SU-DHL-6 (cell line): ENCODE results near the gene CASD1.
A peak's percentile ranks its signal among the peaks of the same experiment; 100 is the strongest.

ENCODE experiments used
- H2AFZ ChIP-seq: fragments of 200-600 bp; sonication (generic); 2 replicates; pipeline ENCODE4 v1.6.1; 2014; ENCODE audit warnings: low read depth, mild to moderate bottlenecking, moderate library complexity, mixed read lengths, antibody characterized with exemption, low read length; ENCODE audit not compliant: severe bottlenecking
- H3F3A ChIP-seq: fragments of 200-600 bp; shearing (Covaris generic); 2 replicates; pipeline ENCODE4 v1.6.0; 2016; ENCODE audit warnings: antibody characterized with exemption, mild to moderate bottlenecking; ENCODE audit not compliant: insufficient read depth
- H3K27ac ChIP-seq: fragments of 200-600 bp; sonication (generic); 2 replicates; pipeline ENCODE4 v1.5.1; 2016; ENCODE audit warnings: low read depth, mild to moderate bottlenecking, low read length, moderate library complexity, mixed read lengths
- H3K27me3 ChIP-seq: fragments of 200-600 bp; sonication (generic), shearing (Covaris generic); 2 replicates; pipeline ENCODE4 v1.6.0; 2014; ENCODE audit warnings: mild to moderate bottlenecking, low read length
- H3K36me3 ChIP-seq: fragments of 200-600 bp; sonication (generic); 2 replicates; pipeline ENCODE4 v1.6.1; 2014; ENCODE audit warnings: mild to moderate bottlenecking, low read length, mixed read lengths
- H3K4me2 ChIP-seq: fragments of 300-600, 200-600 bp; shearing (Covaris generic), sonication (generic); 2 replicates; pipeline ENCODE4 v1.6.0; 2014; ENCODE audit warnings: low read length, low read depth, mild to moderate bottlenecking; ENCODE audit not compliant: poor library complexity, severe bottlenecking
- H3K4me3 ChIP-seq: fragments of 200-600 bp; sonication (generic); 2 replicates; pipeline ENCODE4 v1.5.1; 2014; ENCODE audit warnings: antibody characterized with exemption, low read length, mild to moderate bottlenecking, mixed read lengths; ENCODE audit not compliant: insufficient read depth, poor library complexity, severe bottlenecking
- H3K79me2 ChIP-seq: fragments of 200-600 bp; sonication (generic); 2 replicates; pipeline ENCODE4 v1.6.1; 2014; ENCODE audit warnings: mild to moderate bottlenecking, low read length, moderate library complexity; ENCODE audit not compliant: insufficient read depth
- H3K9ac ChIP-seq: fragments of 200-600 bp; sonication (generic); 2 replicates; pipeline ENCODE4 v1.7.0; 2014; ENCODE audit warnings: mild to moderate bottlenecking, low read length
- H3K9me2 ChIP-seq: fragments of 200-600 bp; sonication (generic); replicated peaks from 2 replicates; pipeline ENCODE4 v1.6.1; 2014; ENCODE audit warnings: low read length; ENCODE audit not compliant: insufficient read depth
- H3K9me3 ChIP-seq: fragments of 200-600 bp; sonication (generic); 2 replicates; pipeline ENCODE4 v1.6.1; 2014; ENCODE audit warnings: low read length, mixed read lengths; ENCODE audit not compliant: insufficient read depth
- H4K20me1 ChIP-seq: fragments of 200-600 bp; sonication (generic); 2 replicates; pipeline ENCODE4 v1.6.1; 2014; ENCODE audit warnings: low read depth, mild to moderate bottlenecking, antibody characterized with exemption, low read length, moderate library complexity, mixed read lengths
- CTCF ChIP-seq: fragments of 200-600 bp; sonication (generic); IDR thresholded peaks from one replicate; pipeline ENCODE4 v1.5.1; 2017; ENCODE audit warnings: antibody characterized with exemption, mild to moderate bottlenecking, low read length, moderate library complexity; ENCODE audit not compliant: insufficient read depth, poor library complexity, severe bottlenecking
- EZH2phosphoT487 ChIP-seq: fragments of 200-600 bp; sonication (generic), shearing (Covaris generic); conservative IDR thresholded peaks from 2 replicates; pipeline ENCODE4 v1.6.1; 2018; ENCODE audit warnings: mild to moderate bottlenecking, antibody characterized with exemption, low read length, moderate library complexity, mixed read lengths

CASD1 gene

GRCh38 chr7:94514140-94514889 lies 4.7 kb downstream of the CASD1 start:
- Histone ChIP-seq H3K9me2 (no peaks in the 10 kb centered on the region), H3K4me3 (no peak overlapping the region), H2AFZ (no peak overlapping the region), H3K79me2 (peaks cover 14% of the 10 kb centered on the region; the same call in 1 of the 2 replicates), H3K4me2 (peak overlapping the region; percentile 15), H3K9ac (no peak overlapping the region), H3K36me3 (peaks cover 11% of the 10 kb centered on the region), H3F3A (peaks cover 19% of the 10 kb centered on the region), H4K20me1 (peaks cover 13% of the 10 kb centered on the region; the same call in 1 of the 2 replicates), H3K27me3 (0 out of 2 replicates have a peak, but pooled peaks cover 3% of the 10 kb centered on the region), H3K27ac (no peak overlapping the region), H3K9me3 (no peaks in the 10 kb centered on the region)
- no peak for TF ChIP-seq CTCF
- no peak for TF ChIP-seq EZH2phosphoT487

- Histone ChIP-seq H3K9me3 (no peaks in the 10 kb centered on the region), H4K20me1 (peaks cover 13% of the 10 kb centered on the region; the same call in 1 of the 2 replicates), H3K9ac (no peak overlapping the region), H3K4me2 (peak overlapping the region; percentile 15), H3K27me3 (0 out of 2 replicates have a peak, but pooled peaks cover 3% of the 10 kb centered on the region), H2AFZ (no peak overlapping the region), H3K4me3 (no peak overlapping the region), H3K27ac (no peak overlapping the region), H3K36me3 (peaks cover 13% of the 10 kb centered on the region), H3F3A (peaks cover 19% of the 10 kb centered on the region), H3K79me2 (peaks cover 14% of the 10 kb centered on the region; the same call in 1 of the 2 replicates), H3K9me2 (no peaks in the 10 kb centered on the region)
- TF ChIP-seq EZH2phosphoT487 = no peak
- TF ChIP-seq CTCF = no peak
Observed at GRCh38 chr7:94514917-94515316, 5.3 kb downstream of the CASD1 start.

GRCh38 chr7:94525923-94526322 lies 16.3 kb downstream of the CASD1 start:
- Histone ChIP-seq H3K79me2 (no peaks in the 10 kb centered on the region), H3K4me2 (no peak overlapping the region), H4K20me1 (no peaks in the 10 kb centered on the region), H3K9ac (no peak overlapping the region), H3K4me3 (no peak overlapping the region), H3K36me3 (peaks cover 11% of the 10 kb centered on the region), H3F3A (no peaks in the 10 kb centered on the region), H3K9me2 (no peaks in the 10 kb centered on the region), H2AFZ (no peak overlapping the region), H3K27me3 (no peaks in the 10 kb centered on the region), H3K9me3 (no peaks in the 10 kb centered on the region), H3K27ac (no peak overlapping the region)
- TF ChIP-seq CTCF (no peak), EZH2phosphoT487 (no peak)
